GM12874 (cell line): ENCODE results near the gene CDH4.

Experiments used
- CTCF ChIP-seq: IDR thresholded peaks from 2 replicates; pipeline ENCODE4 v1.5.1; 2011; ENCODE audit warnings: low read depth, mild to moderate bottlenecking, control low read depth, low read length, moderate library complexity; ENCODE audit not compliant: insufficient read depth

The CDH4 gene

GRCh38 chr20:61905781-61906523 is 653.9 kb downstream of the CDH4 start:
- no peak for TF ChIP-seq CTCF

- no peak for TF ChIP-seq CTCF
Measured at GRCh38 chr20:61907081-61907891, 655.2 kb downstream of the CDH4 start.

- TF ChIP-seq CTCF, result no peak
Measured at GRCh38 chr20:61908057-61909026, 656.3 kb downstream of the CDH4 start.

GRCh38 chr20:61909028-61909427 is 657.0 kb downstream of the CDH4 start:
- TF ChIP-seq CTCF, result no peak

GRCh38 chr20:61909821-61910220 is 657.8 kb downstream of the CDH4 start:
- TF ChIP-seq CTCF, result no peak

GRCh38 chr20:61911824-61912223 is 659.8 kb downstream of the CDH4 start:
- no peak for TF ChIP-seq CTCF
